ENCODE results near the gene ACADS. TPM values are rescaled to one million over a fixed set of nuclear protein-coding genes. Genes with fewer than 3 reads are reported as not detected.
A peak's percentile ranks its signal among the peaks of the same experiment; 100 is the strongest.

ACADS gene
- total RNA-seq, 1 donor from 2014 or later = 14.1 TPM

DNA sequence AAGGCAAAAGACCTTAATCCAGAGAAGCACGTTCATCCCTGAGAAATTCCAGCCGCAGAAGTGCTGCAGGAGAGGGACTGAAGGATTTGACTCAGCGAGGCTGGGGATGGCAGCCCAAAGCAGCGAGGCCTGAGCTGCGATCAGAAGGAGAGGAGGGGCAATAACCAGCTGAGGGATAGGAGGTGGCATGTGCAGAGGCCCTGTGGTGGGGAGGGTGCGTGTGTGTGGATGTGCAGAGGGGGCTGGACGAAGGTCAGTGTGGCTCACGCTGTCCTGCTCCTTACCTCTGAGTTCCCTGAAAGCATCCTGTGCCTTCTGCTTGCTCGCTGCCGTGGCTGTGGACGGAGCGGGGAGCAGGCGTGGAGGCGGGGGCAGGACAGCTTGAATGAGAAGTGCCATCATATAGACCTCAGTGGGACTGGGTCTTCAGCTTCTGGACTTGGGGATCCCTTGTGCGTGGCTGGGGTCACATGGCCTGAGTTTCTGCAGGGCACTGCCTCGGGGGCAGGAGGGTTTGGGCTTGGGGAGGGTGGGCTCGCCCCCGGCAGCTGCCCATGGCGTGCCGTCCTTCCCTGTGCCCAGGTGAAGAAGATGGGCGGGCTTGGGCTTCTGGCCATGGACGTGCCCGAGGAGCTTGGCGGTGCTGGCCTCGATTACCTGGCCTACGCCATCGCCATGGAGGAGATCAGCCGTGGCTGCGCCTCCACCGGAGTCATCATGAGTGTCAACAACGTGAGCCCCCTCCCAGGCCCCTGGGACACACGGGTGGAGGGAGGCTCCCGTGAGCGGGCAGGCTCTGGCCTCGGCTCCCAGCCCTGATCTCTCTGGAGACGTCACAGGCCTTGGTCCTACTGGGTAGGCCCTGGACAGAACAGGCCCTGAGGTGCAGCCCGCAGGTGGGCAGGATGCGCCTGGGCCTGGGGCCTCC lies 11.0 kb downstream of the ACADS start:
- Histone ChIP-seq H3K9ac (ENCODE audit: low read depth in 1 of 3, low read length in 3 of 3) (no peak overlapping the region), H3K9me3 (ENCODE audit: control insufficient read depth in 3 of 3, low read length in 3 of 3) (no peaks in the 10 kb centered on the region), H3K4me3 (ENCODE audit: low read length in 3 of 3) (no peak overlapping the region), H3K36me3 (ENCODE audit: control insufficient read depth in 3 of 3, insufficient read depth in 3 of 3, low read length in 3 of 3) (peaks cover 3 to 10% (median 10%) of the 10 kb centered on the region in 3 donors), H3K27me3 (ENCODE audit: control insufficient read depth in 3 of 3, insufficient read depth in 3 of 3, low read length in 3 of 3) (no peaks in the 10 kb centered on the region), H3K27ac (ENCODE audit: low read depth, low read length) (no peak overlapping the region), H3K4me1 (ENCODE audit: control insufficient read depth in 3 of 3, insufficient read depth in 3 of 3, low read length in 3 of 3) (peaks cover 1 to 2% (median 2%) of the 10 kb centered on the region in 3 donors)

DNA sequence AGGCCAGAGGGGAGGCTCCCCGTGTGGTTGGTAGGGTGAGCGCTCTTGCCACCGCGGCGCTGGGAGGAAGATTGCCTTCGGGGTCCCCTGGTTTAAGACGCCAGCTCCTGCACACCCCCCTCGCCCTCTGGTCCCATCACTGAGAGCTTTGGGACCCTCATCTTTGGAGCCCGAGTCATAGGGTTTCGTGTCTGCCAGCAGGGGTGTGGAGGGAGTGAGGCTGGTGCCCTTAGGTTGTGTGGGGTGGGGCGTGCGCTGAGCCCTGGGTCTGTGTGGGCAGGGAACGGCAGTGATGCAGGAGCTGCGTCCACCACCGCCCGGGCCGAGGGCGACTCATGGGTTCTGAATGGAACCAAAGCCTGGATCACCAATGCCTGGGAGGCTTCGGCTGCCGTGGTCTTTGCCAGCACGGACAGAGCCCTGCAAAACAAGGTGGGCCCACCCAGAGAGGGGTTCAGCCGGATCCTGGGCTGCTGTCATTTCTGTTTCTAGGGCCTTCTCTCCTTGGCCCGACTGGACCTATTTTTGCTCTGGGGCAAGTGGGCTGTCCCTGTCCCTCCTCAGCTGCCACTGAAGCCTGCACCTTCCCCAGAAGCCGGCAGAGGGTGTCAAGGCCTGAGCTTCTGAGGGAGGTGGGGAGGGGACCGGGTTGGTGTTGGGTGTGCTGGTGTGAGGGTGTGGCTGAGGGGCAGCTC lies 12.1 kb downstream of the ACADS start:
- H3K27me3 ChIP-seq (ENCODE audit: control insufficient read depth in 3 of 3, insufficient read depth in 3 of 3, low read length in 3 of 3) = no peaks in the 10 kb centered on the region
- H3K36me3 ChIP-seq (ENCODE audit: control insufficient read depth in 3 of 3, insufficient read depth in 3 of 3, low read length in 3 of 3) = peaks cover 3 to 10% (median 10%) of the 10 kb centered on the region in 3 donors
- no peaks in the 10 kb centered on the region for H3K9me3 ChIP-seq (ENCODE audit: control insufficient read depth in 3 of 3, low read length in 3 of 3)
- H3K27ac ChIP-seq (ENCODE audit: low read depth, low read length) = no peak overlapping the region
- H3K9ac ChIP-seq (ENCODE audit: low read depth in 1 of 3, low read length in 3 of 3) = no peak overlapping the region
- H3K4me1 ChIP-seq (ENCODE audit: control insufficient read depth in 3 of 3, insufficient read depth in 3 of 3, low read length in 3 of 3) = peaks cover 8 to 9% (median 8%) of the 10 kb centered on the region in 3 donors
- H3K4me3 ChIP-seq (ENCODE audit: low read length in 3 of 3) = no peak overlapping the region

DNA sequence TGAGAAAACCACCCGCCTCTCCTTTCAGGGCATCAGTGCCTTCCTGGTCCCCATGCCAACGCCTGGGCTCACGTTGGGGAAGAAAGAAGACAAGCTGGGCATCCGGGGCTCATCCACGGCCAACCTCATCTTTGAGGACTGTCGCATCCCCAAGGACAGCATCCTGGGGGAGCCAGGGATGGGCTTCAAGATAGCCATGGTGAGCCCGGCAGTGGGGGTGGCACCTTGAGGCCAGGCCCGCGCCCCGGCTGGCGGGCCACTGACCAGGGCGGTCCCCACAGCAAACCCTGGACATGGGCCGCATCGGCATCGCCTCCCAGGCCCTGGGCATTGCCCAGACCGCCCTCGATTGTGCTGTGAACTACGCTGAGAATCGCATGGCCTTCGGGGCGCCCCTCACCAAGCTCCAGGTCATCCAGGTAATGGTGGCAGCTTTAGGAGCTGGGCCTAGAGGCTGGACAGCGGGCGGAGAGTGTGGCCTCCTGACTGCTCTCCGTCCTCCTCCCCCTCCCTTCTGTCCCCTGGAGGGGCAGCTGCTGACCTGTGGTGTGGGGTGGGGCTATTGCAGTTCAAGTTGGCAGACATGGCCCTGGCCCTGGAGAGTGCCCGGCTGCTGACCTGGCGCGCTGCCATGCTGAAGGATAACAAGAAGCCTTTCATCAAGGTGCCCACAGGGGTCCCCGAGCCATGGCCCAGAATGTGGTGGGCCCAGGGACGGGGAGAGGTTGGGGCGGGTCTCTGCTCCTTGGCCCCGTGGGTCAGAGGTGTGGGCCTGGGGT lies 12.8 kb downstream of the ACADS start:
- Histone ChIP-seq H3K9me3 (ENCODE audit: control insufficient read depth in 3 of 3, low read length in 3 of 3) (no peaks in the 10 kb centered on the region), H3K36me3 (ENCODE audit: control insufficient read depth in 3 of 3, insufficient read depth in 3 of 3, low read length in 3 of 3) (peaks cover 3 to 10% (median 10%) of the 10 kb centered on the region in 3 donors), H3K4me3 (ENCODE audit: low read length in 3 of 3) (no peak overlapping the region), H3K27me3 (ENCODE audit: control insufficient read depth in 3 of 3, insufficient read depth in 3 of 3, low read length in 3 of 3) (no peaks in the 10 kb centered on the region), H3K9ac (ENCODE audit: low read depth in 1 of 3, low read length in 3 of 3) (peak overlapping the region in 1 of 3 donors; percentile 3), H3K27ac (ENCODE audit: low read depth, low read length) (no peak overlapping the region), H3K4me1 (ENCODE audit: control insufficient read depth in 3 of 3, insufficient read depth in 3 of 3, low read length in 3 of 3) (peaks cover 8 to 9% (median 8%) of the 10 kb centered on the region in 3 donors)

DNA sequence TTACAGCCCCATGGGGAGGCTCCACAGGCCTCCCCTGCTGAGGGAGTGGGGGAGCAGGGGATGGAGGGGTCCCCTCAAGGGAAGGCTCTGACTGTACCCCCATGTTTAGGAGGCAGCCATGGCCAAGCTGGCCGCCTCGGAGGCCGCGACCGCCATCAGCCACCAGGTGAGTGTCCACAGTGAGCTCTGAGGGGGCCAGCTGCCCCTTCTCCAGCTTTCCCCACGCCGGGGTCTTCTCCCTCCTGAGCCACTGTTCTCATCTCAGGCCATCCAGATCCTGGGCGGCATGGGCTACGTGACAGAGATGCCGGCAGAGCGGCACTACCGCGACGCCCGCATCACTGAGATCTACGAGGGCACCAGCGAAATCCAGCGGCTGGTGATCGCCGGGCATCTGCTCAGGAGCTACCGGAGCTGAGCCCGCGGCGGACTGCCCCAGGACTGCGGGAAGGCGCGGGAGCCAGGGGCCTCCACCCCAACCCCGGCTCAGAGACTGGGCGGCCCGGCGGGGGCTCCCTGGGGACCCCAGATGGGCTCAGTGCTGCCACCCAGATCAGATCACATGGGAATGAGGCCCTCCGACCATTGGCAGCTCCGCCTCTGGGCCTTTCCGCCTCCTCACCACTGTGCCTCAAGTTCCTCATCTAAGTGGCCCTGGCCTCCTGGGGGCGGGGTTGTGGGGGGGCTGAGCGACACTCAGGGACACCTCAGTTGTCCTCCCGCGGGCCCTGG lies 13.6 kb downstream of the ACADS start:
- no peak overlapping the region for H3K9ac ChIP-seq (ENCODE audit: low read depth in 1 of 3, low read length in 3 of 3)
- H3K27me3 ChIP-seq (ENCODE audit: control insufficient read depth in 3 of 3, insufficient read depth in 3 of 3, low read length in 3 of 3) = no peaks in the 10 kb centered on the region
- no peak overlapping the region for H3K27ac ChIP-seq (ENCODE audit: low read depth, low read length)
- peaks cover under 1 to 9% (median 5%) of the 10 kb centered on the region in 3 donors for H3K36me3 ChIP-seq (ENCODE audit: control insufficient read depth in 3 of 3, insufficient read depth in 3 of 3, low read length in 3 of 3)
- no peak overlapping the region for H3K4me3 ChIP-seq (ENCODE audit: low read length in 3 of 3)
- H3K9me3 ChIP-seq (ENCODE audit: control insufficient read depth in 3 of 3, low read length in 3 of 3) = no peaks in the 10 kb centered on the region
- H3K4me1 ChIP-seq (ENCODE audit: control insufficient read depth in 3 of 3, insufficient read depth in 3 of 3, low read length in 3 of 3) = peaks cover 8 to 9% (median 8%) of the 10 kb centered on the region in 3 donors

DNA sequence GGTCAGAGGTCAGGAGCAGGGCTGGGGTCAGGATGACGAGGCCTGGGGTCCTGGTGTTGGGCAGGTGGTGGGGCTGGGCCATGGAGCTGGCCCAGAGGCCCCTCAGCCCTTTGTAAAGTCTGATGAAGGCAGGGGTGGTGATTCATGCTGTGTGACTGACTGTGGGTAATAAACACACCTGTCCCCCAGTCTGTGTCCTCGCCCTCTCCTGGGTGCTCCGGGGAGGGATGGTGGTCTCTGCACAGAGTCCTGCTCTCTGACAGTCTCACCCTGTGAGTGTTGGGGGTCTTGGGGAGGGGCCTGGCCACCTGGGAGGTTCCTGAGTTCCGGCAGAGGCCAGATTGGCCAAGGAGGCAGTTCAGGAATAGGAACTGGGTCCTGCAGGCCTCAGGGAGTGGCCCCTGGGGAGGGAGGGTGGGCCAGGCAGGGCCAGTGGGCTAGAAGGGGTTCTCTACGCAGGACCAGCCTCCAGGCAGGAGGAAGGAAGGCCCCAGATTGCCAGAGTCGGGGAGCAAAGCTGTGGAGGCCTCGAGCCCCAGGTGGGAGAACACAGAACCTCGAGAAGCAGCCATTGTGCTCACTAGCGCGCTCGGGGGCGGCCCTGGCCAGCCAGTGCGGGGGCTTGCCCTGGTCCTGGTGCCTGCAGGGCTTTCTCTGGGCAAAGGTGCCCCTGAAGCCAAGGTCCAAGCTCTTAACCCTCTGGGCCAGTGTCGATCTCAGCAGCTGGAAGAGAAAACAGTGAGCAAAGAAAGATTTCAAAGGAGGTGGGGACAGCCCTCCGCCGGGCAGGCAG lies 14.4 kb downstream of the ACADS start:
- no peak overlapping the region for H3K9ac ChIP-seq (ENCODE audit: low read depth in 1 of 3, low read length in 3 of 3)
- H3K4me1 ChIP-seq (ENCODE audit: control insufficient read depth in 3 of 3, insufficient read depth in 3 of 3, low read length in 3 of 3) = peaks cover 8 to 9% (median 8%) of the 10 kb centered on the region in 3 donors
- peaks cover 0 to 8% (median 3%) of the 10 kb centered on the region in 3 donors for H3K36me3 ChIP-seq (ENCODE audit: control insufficient read depth in 3 of 3, insufficient read depth in 3 of 3, low read length in 3 of 3)
- no peak overlapping the region for H3K4me3 ChIP-seq (ENCODE audit: low read length in 3 of 3)
- H3K27me3 ChIP-seq (ENCODE audit: control insufficient read depth in 3 of 3, insufficient read depth in 3 of 3, low read length in 3 of 3) = no peaks in the 10 kb centered on the region
- no peaks in the 10 kb centered on the region for H3K9me3 ChIP-seq (ENCODE audit: control insufficient read depth in 3 of 3, low read length in 3 of 3)
- H3K27ac ChIP-seq (ENCODE audit: low read depth, low read length) = no peak overlapping the region

DNA sequence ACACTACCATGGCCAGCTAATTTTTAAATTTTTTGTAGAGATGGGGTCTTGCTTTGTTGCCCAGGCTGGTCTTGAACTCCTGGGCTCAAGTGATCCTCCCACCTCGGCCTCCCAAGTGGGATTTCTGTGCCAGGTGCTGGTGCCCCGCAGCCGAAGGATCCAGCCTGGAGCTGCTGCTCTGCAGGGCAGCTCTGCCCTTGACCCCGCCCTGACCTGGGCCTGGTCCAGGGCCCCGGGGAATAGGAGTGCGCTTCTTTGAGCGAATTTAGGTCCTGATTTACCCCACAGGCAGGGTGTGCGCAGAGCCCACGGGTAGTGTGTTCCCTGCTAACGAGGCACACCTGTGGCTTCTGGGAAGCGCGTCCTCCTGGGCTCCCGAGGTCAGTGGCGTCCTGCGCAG lies 15.2 kb downstream of the ACADS start:
- no peaks in the 10 kb centered on the region for H3K27me3 ChIP-seq (ENCODE audit: control insufficient read depth in 3 of 3, insufficient read depth in 3 of 3, low read length in 3 of 3)
- no peak overlapping the region for H3K4me3 ChIP-seq (ENCODE audit: low read length in 3 of 3)
- H3K9ac ChIP-seq (ENCODE audit: low read depth in 1 of 3, low read length in 3 of 3) = no peak overlapping the region
- peaks cover 8 to 9% (median 8%) of the 10 kb centered on the region in 3 donors for H3K4me1 ChIP-seq (ENCODE audit: control insufficient read depth in 3 of 3, insufficient read depth in 3 of 3, low read length in 3 of 3)
- no peak overlapping the region for H3K27ac ChIP-seq (ENCODE audit: low read depth, low read length)
- H3K9me3 ChIP-seq (ENCODE audit: control insufficient read depth in 3 of 3, low read length in 3 of 3) = no peaks in the 10 kb centered on the region
- H3K36me3 ChIP-seq (ENCODE audit: control insufficient read depth in 3 of 3, insufficient read depth in 3 of 3, low read length in 3 of 3) = peaks cover 0 to 8% (median 3%) of the 10 kb centered on the region in 3 donors

DNA sequence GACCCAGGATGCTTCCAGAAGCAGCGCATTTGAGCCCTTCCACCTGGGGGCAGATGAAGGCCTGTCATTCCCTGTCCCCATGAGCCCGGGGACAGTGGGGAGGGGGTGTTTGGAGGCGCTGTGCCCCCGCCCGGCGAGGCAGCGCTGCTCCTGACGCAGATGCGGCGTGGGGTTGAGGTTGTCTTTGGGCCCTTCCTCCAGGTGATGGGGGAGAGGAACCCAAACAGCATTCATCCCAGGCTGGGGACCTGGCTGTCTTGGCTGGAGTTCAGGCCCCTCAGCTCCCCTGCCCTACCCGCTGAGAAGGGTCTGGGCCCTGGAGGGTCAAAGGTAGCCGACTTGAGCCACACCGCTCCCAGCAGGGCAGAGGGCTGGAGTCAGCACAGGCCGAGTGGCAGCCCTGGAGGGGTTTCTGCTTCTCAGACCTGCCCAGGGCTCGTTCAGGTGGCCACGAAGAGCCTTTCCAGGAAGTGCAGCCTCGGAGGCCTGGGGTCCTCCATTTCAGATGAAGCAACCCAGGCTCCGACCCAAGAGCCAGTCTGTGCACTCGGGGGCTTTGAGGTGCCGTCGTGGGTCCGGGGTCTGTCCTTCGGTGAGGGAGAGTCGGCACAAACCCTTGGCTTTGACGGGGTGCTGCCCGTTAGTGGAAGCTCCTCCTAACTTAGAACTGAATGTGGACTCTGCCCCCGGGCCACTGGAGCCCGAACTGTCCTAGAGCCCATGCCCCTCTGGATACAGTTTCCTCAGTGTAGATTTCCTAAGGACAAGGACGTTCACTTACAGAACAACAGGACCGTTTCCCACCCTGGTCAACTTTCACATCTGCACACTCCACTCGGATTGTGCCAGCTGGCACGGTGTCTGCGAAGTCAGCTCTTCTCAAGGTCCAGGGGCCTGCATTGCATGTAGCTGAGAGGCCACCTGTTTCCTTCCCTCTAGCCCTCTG lies 16.1 kb downstream of the ACADS start:
- Histone ChIP-seq H3K9me3 (ENCODE audit: control insufficient read depth in 3 of 3, low read length in 3 of 3) (no peaks in the 10 kb centered on the region), H3K4me3 (ENCODE audit: low read length in 3 of 3) (peak overlapping the region; percentile 15 to 41 (median 34)), H3K27me3 (ENCODE audit: control insufficient read depth in 3 of 3, insufficient read depth in 3 of 3, low read length in 3 of 3) (no peaks in the 10 kb centered on the region), H3K9ac (ENCODE audit: low read depth in 1 of 3, low read length in 3 of 3) (peak overlapping the region in 1 of 3 donors; percentile 60), H3K4me1 (ENCODE audit: control insufficient read depth in 3 of 3, insufficient read depth in 3 of 3, low read length in 3 of 3) (peaks cover 8 to 9% (median 8%) of the 10 kb centered on the region in 3 donors), H3K36me3 (ENCODE audit: control insufficient read depth in 3 of 3, insufficient read depth in 3 of 3, low read length in 3 of 3) (peaks cover 0 to 8% (median 0%) of the 10 kb centered on the region in 3 donors), H3K27ac (ENCODE audit: low read depth, low read length) (peak overlapping the region; percentile 54)

DNA sequence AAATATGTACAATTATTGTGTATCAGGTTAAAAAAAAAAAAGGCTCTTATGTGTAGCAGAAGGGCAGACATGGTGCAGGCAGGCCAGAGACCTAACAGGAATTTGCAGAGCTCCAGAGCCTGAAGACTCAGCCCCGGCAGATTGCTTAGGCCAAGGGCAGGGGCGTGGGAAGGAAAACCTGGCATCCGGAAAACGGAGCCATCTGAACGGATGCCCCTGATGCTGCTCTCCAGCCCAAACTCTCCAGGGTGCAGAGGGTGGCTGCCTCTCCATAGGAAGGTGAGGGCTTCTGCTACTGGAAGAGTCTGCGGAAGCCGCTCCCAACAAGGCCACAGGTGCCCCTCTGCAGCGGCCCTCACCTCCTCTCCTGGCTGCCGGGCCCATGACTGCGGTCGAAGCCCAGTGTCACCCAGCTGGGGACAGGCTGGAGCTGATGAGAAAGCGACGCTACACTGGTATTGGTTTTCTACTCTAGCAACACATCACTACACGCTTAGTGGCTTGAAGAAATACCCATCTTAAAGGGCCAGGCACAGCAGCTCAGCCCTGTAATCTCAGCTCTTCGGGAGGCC lies 19.4 kb downstream of the ACADS start:
- Histone ChIP-seq H3K27ac (ENCODE audit: low read depth, low read length) (no peak overlapping the region), H3K9me3 (ENCODE audit: control insufficient read depth in 3 of 3, low read length in 3 of 3) (no peaks in the 10 kb centered on the region), H3K4me1 (ENCODE audit: control insufficient read depth in 3 of 3, insufficient read depth in 3 of 3, low read length in 3 of 3) (peaks cover 8 to 11% (median 9%) of the 10 kb centered on the region in 3 donors), H3K27me3 (ENCODE audit: control insufficient read depth in 3 of 3, insufficient read depth in 3 of 3, low read length in 3 of 3) (no peaks in the 10 kb centered on the region), H3K4me3 (ENCODE audit: low read length in 3 of 3) (no peak overlapping the region), H3K9ac (ENCODE audit: low read depth in 1 of 3, low read length in 3 of 3) (no peak overlapping the region), H3K36me3 (ENCODE audit: control insufficient read depth in 3 of 3, insufficient read depth in 3 of 3, low read length in 3 of 3) (no peaks in the 10 kb centered on the region)

Data from skeletal muscle tissue (tissue), 4 donors.